HCT116 (cell line): ENCODE data around the gene NRCAM. TPM values are rescaled to one million over a fixed set of nuclear protein-coding genes. Genes with fewer than 3 reads are reported as not detected.

Experiments
- ATAC-seq: fragments of 200-7000 bp; cut with Tn5 transposase; 2 replicates; pipeline ENCODE4 v1.9.1; 2020; ENCODE audit warnings: mild to moderate bottlenecking, moderate library complexity
- BruUV-seq: library from RNA; stranded (reverse); fragments of 400-500 nt; replicated peaks from 2 replicates; lab custom pipeline; 2021; lab: Mats Ljungman, UMichigan
- CTCF ChIA-PET: fragments of 300-600 bp; sonication (Branson Sonifier 250); formaldehyde crosslinking; loops from one replicate; lab custom pipeline; 2021; ENCODE audit warnings: antibody characterized with exemption; lab: Charles Lee
- POLR2A ChIA-PET: fragments of 300-600, 350-600 bp; sonication (Branson Sonifier 250); formaldehyde crosslinking; loops from one replicate; lab custom pipeline; 2021; ENCODE audit warnings: antibody characterized with exemption; lab: Charles Lee
- RAD21 ChIA-PET, 2 experiments: fragments of 300-600 bp; sonication (Branson Sonifier 250); formaldehyde crosslinking; loops; one replicate each; lab custom pipeline; 2023; ENCODE audit warnings: low total read pairs in 2 of 2; ENCODE audit not compliant: uncharacterized antibody in 2 of 2, unreplicated experiment in 2 of 2, low non-redundant PET in 1 of 2; lab: Charles Lee
- DNase-seq: peaks from one replicate; pipeline ENCODE4 v3.0.0-alpha.2; 2010; ENCODE audit warnings: low read depth, low spot score
- H2AFZ ChIP-seq: fragments of 200-600 bp; shearing (Covaris generic), sonication (generic); 2 replicates; pipeline ENCODE4 v1.6.1; 2017; ENCODE audit warnings: low read depth, mixed run types, mixed read lengths, antibody characterized with exemption, low read length; ENCODE audit not compliant: poor library complexity, severe bottlenecking
- H3K27ac ChIP-seq: 2 replicates; pipeline ENCODE4 v1.5.1; 2012; ENCODE audit warnings: low read depth, low read length
- H3K27me3 ChIP-seq: fragments of 200-600 bp; sonication (generic); 2 replicates; pipeline ENCODE4 v1.6.1; 2016; ENCODE audit warnings: mixed run types, low read length, mixed read lengths; ENCODE audit not compliant: insufficient read depth
- H3K36me3 ChIP-seq, 2 experiments: fragments of 200-500 bp in 1 of 2; fragments of 200-600 bp in 1 of 2; sonication (Bioruptor generic) in 1 of 2; sonication (generic) in 1 of 2; 2 replicates each; pipeline versions ENCODE4 v1.5.1 to v1.6.1; 2014 to 2016; ENCODE audit warnings: low read length in 2 of 2, inconsistent platforms in 1 of 2, mixed read lengths in 1 of 2, mixed run types in 1 of 2; ENCODE audit not compliant: insufficient read depth in 2 of 2, control insufficient read depth in 1 of 2
- H3K4me1 ChIP-seq, 2 experiments: fragments of 200-600 bp in 1 of 2; sonication (generic) in 1 of 2; 2 replicates each; pipeline versions ENCODE4 v1.5.1 to v1.6.1; 2012 to 2017; ENCODE audit warnings: low read length in 2 of 2, inconsistent platforms in 1 of 2, mild to moderate bottlenecking in 1 of 2, mixed read lengths in 1 of 2, mixed run types in 1 of 2, moderate library complexity in 1 of 2; ENCODE audit not compliant: insufficient read depth in 2 of 2, control insufficient read depth in 1 of 2
- H3K4me2 ChIP-seq: fragments of 200-600 bp; sonication (generic); 2 replicates; pipeline ENCODE4 v1.6.1; 2017; ENCODE audit warnings: mixed run types, low read length, mixed read lengths
- H3K4me3 ChIP-seq, 2 experiments: fragments of 200-600 bp in 1 of 2; sonication (generic) in 1 of 2; replicated peaks in 1 of 2; 2 replicates each; pipeline ENCODE4 v1.5.1; 2011 to 2016; ENCODE audit warnings: low read length in 2 of 2, control low read depth in 1 of 2, low read depth in 1 of 2, mild to moderate bottlenecking in 1 of 2, mixed read lengths in 1 of 2, mixed run types in 1 of 2
- H3K79me2 ChIP-seq: fragments of 200-600 bp; sonication (generic); 2 replicates; pipeline ENCODE4 v1.6.1; 2017; ENCODE audit warnings: mild to moderate bottlenecking, mixed run types, low read length, moderate library complexity, mixed read lengths; ENCODE audit not compliant: insufficient read depth
- H3K9ac ChIP-seq: fragments of 200-600 bp; sonication (generic); 2 replicates; pipeline ENCODE4 v1.6.1; 2016; ENCODE audit warnings: low read length, mixed read lengths
- H3K9me2 ChIP-seq: fragments of 200-600 bp; sonication (generic), shearing (Covaris generic); 2 replicates; pipeline ENCODE4 v1.6.1; 2017; ENCODE audit warnings: mixed run types, mild to moderate bottlenecking, moderate library complexity; ENCODE audit not compliant: insufficient read depth
- H3K9me3 ChIP-seq, 2 experiments: fragments of 200-500 bp in 1 of 2; fragments of 200-600 bp in 1 of 2; sonication (Bioruptor generic) in 1 of 2; sonication (generic) in 1 of 2; 2 replicates each; pipeline ENCODE4 v1.6.1; 2014 to 2017; ENCODE audit warnings: low read length in 2 of 2, mixed read lengths in 2 of 2, inconsistent platforms in 1 of 2, low read depth in 1 of 2, mild to moderate bottlenecking in 1 of 2, mixed run types in 1 of 2, moderate library complexity in 1 of 2; ENCODE audit not compliant: control insufficient read depth in 1 of 2, insufficient read depth in 1 of 2
- H4K20me1 ChIP-seq: fragments of 200-600 bp; sonication (generic), shearing (Covaris generic); 2 replicates; pipeline ENCODE4 v1.6.1; 2017; ENCODE audit warnings: mixed run types, mild to moderate bottlenecking, moderate library complexity; ENCODE audit not compliant: insufficient read depth
- ATF3 ChIP-seq: IDR thresholded peaks from 2 replicates; pipeline ENCODE4 v1.6.1; 2012
- CTCF ChIP-seq, 3 experiments: fragments of 200-600 bp in 1 of 3; sonication (generic) in 1 of 3; IDR thresholded peaks in 2 of 3; conservative IDR thresholded peaks in 1 of 3; 2 replicates each; pipeline ENCODE4 v1.5.1; 2012 to 2017; ENCODE audit warnings: low read depth in 2 of 3, low read length in 2 of 3, antibody characterized with exemption in 1 of 3, borderline replicate concordance in 1 of 3, control low read depth in 1 of 3, mild to moderate bottlenecking in 1 of 3, mixed read lengths in 1 of 3, mixed run types in 1 of 3, moderate library complexity in 1 of 3; ENCODE audit not compliant: insufficient read depth in 1 of 3
- EGR1 ChIP-seq: IDR thresholded peaks from 2 replicates; pipeline ENCODE4 v1.6.1; 2012; ENCODE audit warnings: low read depth
- ELF1 ChIP-seq: IDR thresholded peaks from 2 replicates; pipeline ENCODE4 v1.6.1; 2012; ENCODE audit warnings: low read depth, borderline replicate concordance
- FOSL1 ChIP-seq: IDR thresholded peaks from 2 replicates; pipeline ENCODE4 v1.6.1; 2012; ENCODE audit warnings: low read depth
- JUND ChIP-seq: IDR thresholded peaks from 2 replicates; pipeline ENCODE4 v1.6.1; 2012
- MAX ChIP-seq: IDR thresholded peaks from 2 replicates; pipeline ENCODE4 v1.6.1; 2012
- POLR2A ChIP-seq: IDR thresholded peaks from 2 replicates; pipeline ENCODE4 v1.7.0; 2011; ENCODE audit warnings: borderline replicate concordance; ENCODE audit not compliant: insufficient read depth, insufficient read length; ENCODE audit errors: extremely low read depth
- POLR2AphosphoS5 ChIP-seq: IDR thresholded peaks from 2 replicates; pipeline ENCODE4 v1.6.1; 2011; ENCODE audit warnings: mild to moderate bottlenecking, low read depth, low read length, moderate library complexity
- REST ChIP-seq: IDR thresholded peaks from 2 replicates; pipeline ENCODE4 v1.6.1; 2012; ENCODE audit warnings: low read depth
- SP1 ChIP-seq: IDR thresholded peaks from 2 replicates; pipeline ENCODE4 v1.6.1; 2012; ENCODE audit warnings: low read depth
- SRF ChIP-seq: IDR thresholded peaks from 2 replicates; pipeline ENCODE4 v1.6.1; 2012; ENCODE audit warnings: low read depth
- TCF7L2 ChIP-seq: IDR thresholded peaks from 2 replicates; pipeline ENCODE4 v1.7.0; 2011; ENCODE audit warnings: borderline replicate concordance, inconsistent platforms; ENCODE audit not compliant: insufficient read depth, insufficient read length; ENCODE audit errors: extremely low read depth
- YY1 ChIP-seq: IDR thresholded peaks from 2 replicates; pipeline ENCODE4 v1.6.1; 2011; ENCODE audit warnings: low read length, low read depth, moderate library complexity, mild to moderate bottlenecking; ENCODE audit not compliant: insufficient replicate concordance; ENCODE audit errors: extremely low read depth
- ZBTB33 ChIP-seq: IDR thresholded peaks from 2 replicates; pipeline ENCODE4 v1.6.1; 2011; ENCODE audit warnings: mild to moderate bottlenecking, low read length, moderate library complexity; ENCODE audit not compliant: insufficient replicate concordance; ENCODE audit errors: extremely low read depth
- ZFX ChIP-seq: fragments of 450-650 bp; IDR thresholded peaks from 2 replicates; pipeline ENCODE4 v1.6.1; 2017
- ZNF274 ChIP-seq: fragments of 200-500 bp; sonication (Bioruptor generic); IDR thresholded peaks from 2 replicates; pipeline ENCODE4 v1.6.1; 2014; ENCODE audit warnings: mild to moderate bottlenecking, low read depth, low read length, inconsistent platforms
- intact Hi-C: fragments of 100-400 bp; cut with micrococcal nuclease; formaldehyde crosslinking; loops from 2 replicates; pipeline ENCODE4 v1.10.0; 2022
- total RNA-seq: library from RNA; stranded (reverse); gene quantifications from one replicate; pipeline ENCODE4 v1.2.1, GENCODE V29; 2021; ENCODE audit not compliant: unreplicated experiment

The NRCAM gene
- total RNA-seq, 1 experiment from 2014 or later: 0.15 TPM

GRCh38 chr7:108291152-108291508 lies 165.1 kb downstream of the NRCAM start:
- CTCF ChIA-PET: no interaction called here
- Histone ChIP-seq H3K4me1 (no peaks in the 10 kb centered on the region), H3K27ac (no peak overlapping the region), H4K20me1 (no peaks in the 10 kb centered on the region), H3K27me3 (peaks cover 6% of the 10 kb centered on the region; the same call in 1 of the 2 replicates), H3K9ac (no peak overlapping the region), H3K4me3 (no peak overlapping the region), H3K79me2 (no peaks in the 10 kb centered on the region), H2AFZ (no peak overlapping the region), H3K36me3 (no peaks in the 10 kb centered on the region), H3K4me2 (no peak overlapping the region), H3K9me3 (no peaks in the 10 kb centered on the region), H3K9me2 (no peaks in the 10 kb centered on the region)
- TF ChIP-seq YY1 (no peak), ZBTB33 (no peak), ELF1 (no peak), POLR2A (no peak), TCF7L2 (no peak), ZNF274 (no peak), ATF3 (no peak), REST (no peak), EGR1 (no peak), FOSL1 (no peak), CTCF (IDR thresholded peaks at IDR 0.05 in 2 of 3, conservative IDR thresholded peaks at IDR 0.05 in 1 of 3; ENCODE audit: borderline replicate concordance in 1 of 3, insufficient read depth in 1 of 3, low read depth in 2 of 3, low read length in 2 of 3) (no peak), JUND (no peak), SP1 (no peak), MAX (no peak), SRF (no peak), ZFX (no peak), POLR2AphosphoS5 (no peak)
- intact Hi-C loops: no loop called here
- POLR2A ChIA-PET: no interaction called here
- DNase-seq (no peak), ATAC-seq (no peak)
- RAD21 ChIA-PET: no interaction called here
- BruUV-seq: no TSS peak
